NOMO-1 treated with DMSO at 0.1 percent for 48 hours (cell line): Measurements from ENCODE around the gene TMUB2.

Experiments used
- DNase-seq: peaks from one replicate; lab custom pipeline; 2025; ENCODE audit not compliant: unreplicated experiment; lab: John Stamatoyannopoulos, UW

Gene TMUB2

GRCh38 chr17:44176671-44177501, 9.9 kb upstream of the TMUB2 start:
- no peak for DNase-seq

- no peak for DNase-seq
Observed at GRCh38 chr17:44177640-44178039, 9.1 kb upstream of the TMUB2 start.

- DNase-seq = no peak
Observed at GRCh38 chr17:44178133-44178532, 8.6 kb upstream of the TMUB2 start.

GRCh38 chr17:44183024-44183423, 3.7 kb upstream of the TMUB2 start:
- no peak for DNase-seq

- DNase-seq = no peak
Observed at GRCh38 chr17:44184212-44184810, 2.5 kb upstream of the TMUB2 start.

GRCh38 chr17:44187131-44187899, 543 bp downstream of the TMUB2 start:
- peak; percentile 57 for DNase-seq

GRCh38 chr17:44188576-44189403, 2.0 kb downstream of the TMUB2 start:
- no peak for DNase-seq

- no peak for DNase-seq
Observed at GRCh38 chr17:44190481-44190880, 3.7 kb downstream of the TMUB2 start.

GRCh38 chr17:44191369-44191768, 4.6 kb downstream of the TMUB2 start:
- DNase-seq = no peak

GRCh38 chr17:44191941-44192496, 5.2 kb downstream of the TMUB2 start:
- no peak for DNase-seq

- no peak for DNase-seq
Observed at GRCh38 chr17:44192750-44193149, 6.0 kb downstream of the TMUB2 start.

- DNase-seq = no peak
Observed at GRCh38 chr17:44193326-44194084, 6.7 kb downstream of the TMUB2 start.

GRCh38 chr17:44197107-44197506, 10.3 kb downstream of the TMUB2 start:
- DNase-seq = no peak

- peak; percentile 90 for DNase-seq
Observed at GRCh38 chr17:44197980-44198720, 11.4 kb downstream of the TMUB2 start.

- DNase-seq = peak; percentile 43
Observed at GRCh38 chr17:44198721-44199552, 12.2 kb downstream of the TMUB2 start.

GRCh38 chr17:44199553-44200477, 13.0 kb downstream of the TMUB2 start, which contains the start of gene ATXN7L3:
Gene ATXN7L3 (minus strand): TSS chr17:44199884. CDS start chr17:44198070, 1,814 bp downstream.
- DNase-seq = peak; percentile 99

GRCh38 chr17:44200478-44201155, 13.8 kb downstream of the TMUB2 start:
- DNase-seq = no peak
